NCI-H345 treated with DMSO at 0.1 percent for 48 hours (cell line): ENCODE results near the gene PSD2.

ENCODE experiments used
- DNase-seq: peaks from one replicate; lab custom pipeline; 2025; ENCODE audit not compliant: unreplicated experiment; lab: John Stamatoyannopoulos, UW

Gene PSD2

DNA sequence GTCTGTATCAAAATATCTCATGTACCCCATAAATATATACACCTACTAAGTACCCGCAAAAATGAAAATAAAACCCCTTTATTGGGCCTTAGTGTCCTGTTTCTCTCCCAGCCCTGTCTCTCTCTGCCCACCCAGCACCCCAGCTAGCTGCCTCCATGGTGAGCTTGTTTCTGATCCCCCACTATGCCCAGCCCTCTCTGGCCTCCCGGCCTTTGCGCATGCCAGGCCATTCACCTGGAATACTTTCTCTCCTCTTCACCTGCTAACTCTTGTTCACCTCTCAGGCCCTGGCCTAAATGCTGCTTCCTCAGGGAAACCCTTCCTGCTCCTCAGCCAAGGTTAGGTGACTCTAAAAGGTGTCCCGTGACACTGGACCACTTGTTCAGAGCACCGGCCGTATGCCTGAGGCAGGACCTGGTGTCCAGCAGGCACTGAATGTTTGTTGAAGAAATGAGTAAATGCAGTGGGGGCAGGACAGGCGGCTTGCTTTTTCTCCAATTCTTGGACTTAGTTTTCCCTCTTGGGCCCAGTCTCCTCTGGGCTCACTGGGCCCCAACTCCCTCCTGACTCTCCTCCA lies 58.5 kb downstream of the PSD2 start:
- DNase-seq = no peak

DNA sequence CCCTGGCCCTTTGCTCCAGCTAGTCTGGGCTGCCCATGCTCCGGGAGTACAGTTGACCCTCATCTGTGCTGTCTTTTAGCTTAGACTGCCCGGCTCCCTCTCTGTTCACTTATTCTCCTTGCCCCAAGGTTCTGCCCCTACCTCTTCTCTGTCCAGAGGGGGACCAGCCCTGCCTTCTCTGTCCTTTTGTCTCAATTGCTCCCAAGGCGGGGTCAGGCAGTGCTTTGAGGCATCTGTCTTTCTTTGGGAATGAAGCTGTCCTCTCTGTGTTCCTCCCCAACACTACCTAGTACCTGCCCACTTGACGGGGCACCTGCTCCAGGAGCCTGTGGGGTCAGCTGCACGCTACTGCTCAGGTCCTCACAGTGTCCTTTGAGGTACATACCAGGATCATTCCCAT lies 59.3 kb downstream of the PSD2 start:
- DNase-seq = no peak

DNA sequence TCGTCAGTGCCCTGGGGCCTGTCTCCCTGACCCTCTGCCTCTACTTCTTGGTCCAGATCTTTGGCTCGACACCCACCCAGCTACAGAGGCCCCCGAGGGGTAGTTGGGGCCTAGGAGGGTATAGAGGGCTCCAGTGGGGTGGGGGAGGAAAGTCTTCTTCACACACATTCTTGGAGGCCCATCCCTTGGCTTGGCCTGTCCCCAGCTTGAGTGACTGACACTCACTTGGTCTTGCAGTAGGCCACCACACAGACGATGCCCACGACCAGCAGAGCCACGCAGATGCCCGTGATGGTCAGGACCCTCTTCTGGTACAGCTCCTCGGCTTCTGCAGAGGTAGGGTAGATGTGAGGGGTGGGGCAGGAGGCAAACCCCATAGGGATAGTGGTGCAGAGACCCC lies 59.8 kb downstream of the PSD2 start:
- no peak for DNase-seq

DNA sequence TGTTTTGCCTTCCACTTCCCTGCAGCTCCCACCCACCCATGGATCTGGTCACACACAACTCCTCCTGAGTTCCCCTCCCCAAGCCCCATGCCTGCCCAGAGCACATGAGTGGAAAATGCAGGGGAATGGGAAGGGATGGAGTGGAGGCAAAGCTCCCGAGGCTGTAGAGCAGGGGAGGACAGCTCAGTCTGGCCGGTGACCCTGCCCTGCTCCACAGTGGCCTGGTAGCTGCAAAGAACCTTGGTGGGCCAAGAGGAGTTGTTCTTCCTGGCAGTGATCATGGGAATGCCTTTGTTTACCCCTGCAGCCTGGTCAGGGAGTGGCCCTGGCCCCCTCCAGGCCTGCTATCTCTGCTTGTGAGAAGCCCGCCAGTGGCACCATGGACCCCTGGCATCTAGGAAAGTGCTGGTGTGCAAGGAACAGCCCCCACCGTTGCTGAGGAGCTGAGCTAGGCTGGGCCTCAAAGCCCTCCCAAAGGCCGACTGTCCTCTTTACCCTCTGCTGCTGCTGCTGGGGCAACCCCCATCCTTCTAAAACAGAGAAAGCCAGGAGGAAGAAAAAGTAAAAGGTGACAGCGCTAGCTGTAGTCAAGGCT lies 60.4 kb downstream of the PSD2 start:
- no peak for DNase-seq

DNA sequence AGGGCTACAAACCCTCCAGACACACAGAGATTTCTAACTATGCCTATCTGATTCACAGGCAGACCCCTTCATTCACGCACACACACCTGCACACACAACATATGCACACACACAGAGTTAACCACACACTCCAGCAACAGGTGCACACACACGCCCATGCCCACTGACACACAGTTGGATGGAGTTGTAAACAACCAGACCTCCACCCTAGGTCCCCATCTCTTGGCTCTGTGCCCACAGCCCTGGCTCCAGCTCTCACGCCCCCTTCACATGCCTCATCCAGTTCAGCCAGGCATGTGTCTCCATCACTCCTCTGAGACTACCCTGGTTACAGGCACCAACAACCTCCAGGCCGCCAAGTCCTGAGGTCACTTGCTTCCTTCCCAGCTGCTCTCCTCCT lies 61.1 kb downstream of the PSD2 start:
- peak; percentile 70 for DNase-seq

DNA sequence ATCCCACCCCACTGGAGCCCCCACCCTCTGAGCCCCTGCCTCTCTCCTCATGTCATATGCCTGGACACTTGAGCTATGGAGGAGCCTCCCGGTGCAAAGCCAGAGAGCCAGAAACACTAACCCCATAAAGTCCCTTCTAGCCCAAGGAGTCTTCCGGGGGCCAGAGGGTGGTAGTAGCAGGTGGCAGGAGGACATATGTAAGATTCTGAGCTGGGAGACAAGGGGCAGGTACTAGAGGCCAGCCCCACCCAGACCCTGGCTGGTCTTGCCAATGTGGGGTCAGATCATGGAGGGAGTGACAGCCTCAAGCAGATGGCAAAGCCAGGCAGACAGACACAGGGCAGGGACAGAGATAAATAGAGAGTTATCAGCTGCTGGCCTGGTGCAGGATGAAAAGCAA lies 63.4 kb downstream of the PSD2 start:
- DNase-seq = no peak

DNA sequence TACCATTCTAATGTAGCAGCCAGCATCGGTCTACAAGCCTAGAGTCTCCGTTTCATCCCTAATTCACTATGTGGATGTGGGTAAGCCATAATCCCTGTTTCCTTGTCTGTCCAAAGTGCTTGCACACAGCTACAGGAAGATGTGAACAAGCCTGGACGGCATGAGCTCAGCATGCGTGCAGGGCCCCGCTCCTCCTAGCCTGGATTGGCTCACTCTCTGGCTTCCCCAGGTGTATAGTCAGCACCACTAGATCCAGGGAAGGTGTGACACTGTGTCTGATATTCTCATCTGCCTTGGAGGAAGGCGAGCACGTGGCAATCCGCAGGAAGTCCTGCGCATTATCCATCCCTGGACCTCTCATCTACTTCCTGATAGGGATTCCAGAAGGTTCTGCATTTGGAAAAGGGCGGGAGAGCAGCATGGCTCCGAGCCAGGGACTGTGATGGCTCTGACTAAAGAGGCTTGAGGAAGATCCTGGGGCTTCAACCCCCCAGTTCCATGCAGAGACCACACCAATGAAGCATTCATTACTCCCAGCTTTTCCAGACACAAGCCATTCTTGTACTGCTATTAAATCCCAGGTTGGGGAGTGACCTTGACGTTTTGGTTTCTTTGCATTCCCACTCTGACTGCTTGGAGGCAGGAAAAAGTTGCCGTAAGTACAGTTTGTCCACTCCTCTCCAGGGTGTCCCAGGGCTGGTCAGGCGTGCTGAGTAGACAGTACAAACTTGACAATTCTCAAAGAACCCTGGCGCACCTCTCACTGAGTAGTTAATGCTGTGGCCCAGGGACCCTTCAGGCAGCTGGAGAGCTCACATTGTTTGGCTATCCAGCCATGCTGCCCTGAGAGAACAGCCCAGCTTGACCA lies 65.6 kb downstream of the PSD2 start:
- no peak for DNase-seq

DNA sequence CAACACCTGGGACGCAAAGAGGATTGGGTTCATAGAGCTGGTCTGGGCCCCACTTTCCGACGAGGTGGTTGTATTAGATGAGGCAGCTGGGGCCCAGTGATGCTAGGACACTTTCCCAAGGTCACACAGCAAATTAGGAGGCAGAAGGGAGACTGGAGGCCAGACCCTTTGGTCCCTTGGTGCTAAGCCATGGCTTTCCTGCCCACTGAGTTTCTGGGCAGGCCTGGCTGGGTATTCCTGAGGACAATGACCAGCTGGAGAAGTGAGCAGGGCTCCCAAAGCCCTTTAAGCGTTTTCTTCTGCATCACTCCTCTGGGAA lies 66.2 kb downstream of the PSD2 start:
- DNase-seq = no peak

DNA sequence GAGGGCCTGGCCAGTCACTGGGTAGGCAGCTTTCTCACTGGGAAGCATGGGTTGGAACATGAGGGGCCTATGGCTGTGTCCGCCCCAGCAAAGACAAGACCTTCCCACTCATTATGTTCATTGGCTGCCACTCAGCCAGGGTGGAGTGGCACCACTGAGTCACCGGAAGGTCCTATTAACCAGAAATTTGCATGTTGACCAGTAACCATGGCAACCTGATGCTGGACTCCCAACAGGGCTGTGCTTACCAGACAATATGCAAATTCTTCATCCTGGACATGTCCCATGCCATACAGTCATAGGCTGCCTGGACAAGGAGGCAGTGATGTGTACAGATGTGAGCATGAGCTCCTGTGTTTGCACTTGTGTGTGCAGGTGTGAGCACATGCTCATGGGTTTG lies 66.7 kb downstream of the PSD2 start:
- no peak for DNase-seq

DNA sequence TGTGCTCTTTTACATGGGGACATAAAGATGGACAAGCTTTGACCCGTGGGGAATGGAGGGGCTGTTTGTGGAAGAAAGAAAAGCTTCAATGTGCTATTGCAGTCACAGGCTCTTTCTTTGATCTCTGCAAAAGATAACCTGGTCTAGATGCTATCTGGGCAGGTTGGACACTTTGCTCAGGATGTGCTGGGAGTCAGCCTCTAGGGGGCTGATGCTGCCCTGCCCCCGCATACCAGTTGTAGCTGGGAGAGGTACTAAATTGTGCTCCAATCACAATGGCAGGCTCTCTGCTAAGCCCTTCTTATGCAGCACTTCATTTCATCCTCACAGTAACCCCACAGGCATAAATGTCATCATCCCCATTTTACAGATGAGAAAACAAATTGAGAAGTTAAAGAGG lies 67.2 kb downstream of the PSD2 start:
- DNase-seq = no peak

DNA sequence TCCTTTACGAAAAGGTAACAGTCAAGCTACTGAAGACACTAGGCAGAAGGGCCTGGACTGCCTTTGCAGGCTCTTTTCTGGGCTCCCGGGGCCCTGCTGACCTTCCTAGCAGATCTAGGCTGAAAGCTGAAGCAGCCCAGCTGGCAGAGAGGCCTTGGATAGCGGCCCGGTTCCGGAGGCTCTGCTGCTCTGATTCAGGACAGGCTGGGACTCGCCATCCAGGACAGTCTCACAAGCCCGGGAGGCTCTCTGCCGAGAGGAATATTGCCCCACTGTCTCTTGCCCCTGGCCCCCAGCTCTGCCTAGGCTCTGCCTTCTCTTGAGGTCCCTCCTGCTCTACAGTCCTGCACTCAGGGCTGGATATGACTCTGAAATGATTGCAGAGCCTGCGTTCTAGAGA lies 67.8 kb downstream of the PSD2 start:
- DNase-seq = no peak

DNA sequence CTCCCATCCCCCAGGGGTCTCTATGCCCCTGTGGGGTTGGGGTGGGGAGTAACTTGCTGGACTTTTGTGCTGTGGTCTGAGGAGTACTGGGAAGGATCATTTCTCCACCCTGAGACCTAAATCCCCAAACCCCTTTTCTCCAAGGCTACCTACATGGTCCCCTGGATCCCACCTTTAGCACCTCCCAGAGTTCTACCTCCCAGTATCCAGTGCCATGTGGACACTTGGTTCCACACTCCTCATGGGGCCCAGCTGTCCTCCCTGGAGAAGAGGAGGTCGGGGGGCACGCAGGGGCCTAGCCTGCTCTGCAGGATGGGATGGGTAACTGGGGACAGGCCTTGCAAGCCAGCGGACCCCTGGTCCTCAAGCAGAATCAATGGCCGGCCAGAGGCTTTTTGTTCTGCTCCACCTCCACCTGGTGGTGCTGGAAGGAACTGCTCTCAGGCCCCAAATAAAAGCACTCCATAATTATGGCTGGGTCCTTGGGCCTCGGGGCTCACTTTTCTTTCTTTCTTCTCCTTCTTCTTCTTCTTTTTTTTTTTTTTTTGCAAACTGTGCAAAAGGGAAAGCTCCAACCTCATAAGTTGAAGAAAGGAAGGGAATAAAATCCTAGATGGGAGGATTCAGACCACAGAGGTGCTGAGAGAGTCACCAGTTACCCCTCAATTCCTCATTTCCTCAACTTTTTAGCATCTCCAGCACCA lies 68.4 kb downstream of the PSD2 start:
- DNase-seq = peak; percentile 27

DNA sequence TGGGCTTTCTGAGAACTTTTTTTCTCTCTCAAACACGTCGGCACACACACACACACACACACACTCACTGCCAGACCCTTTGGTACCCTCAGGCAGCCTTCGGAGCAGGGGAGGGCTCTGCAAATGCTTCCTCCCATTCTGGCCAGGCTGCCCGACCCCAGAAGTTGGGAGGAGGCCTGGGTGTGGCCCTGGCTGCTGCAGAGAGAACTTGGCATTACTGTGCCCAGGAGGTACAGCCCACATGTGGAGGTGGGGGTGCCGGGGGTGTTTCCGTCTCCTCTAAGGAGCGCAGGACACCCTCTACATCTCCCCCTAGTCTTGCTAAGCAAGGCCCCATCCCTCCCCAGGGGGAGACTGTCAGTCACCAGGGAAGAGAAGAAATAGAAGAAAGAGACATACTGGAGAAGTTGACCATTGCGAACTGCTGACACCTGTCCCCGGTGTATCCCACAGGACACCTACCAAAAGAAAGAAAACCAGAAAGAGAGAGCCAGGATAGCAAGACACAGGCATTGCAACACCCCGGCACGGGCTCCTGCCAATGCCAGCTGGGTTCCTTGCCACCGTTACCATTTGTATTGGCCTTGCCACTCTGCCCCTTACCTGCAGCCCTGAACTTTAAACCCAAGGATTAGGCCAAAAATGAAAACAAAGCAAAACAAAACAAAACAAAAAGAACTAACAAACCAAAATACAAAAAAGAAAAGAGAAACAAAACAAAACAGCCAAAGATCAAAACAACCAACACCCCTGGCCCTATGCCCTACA lies 69.3 kb downstream of the PSD2 start:
- DNase-seq = no peak

DNA sequence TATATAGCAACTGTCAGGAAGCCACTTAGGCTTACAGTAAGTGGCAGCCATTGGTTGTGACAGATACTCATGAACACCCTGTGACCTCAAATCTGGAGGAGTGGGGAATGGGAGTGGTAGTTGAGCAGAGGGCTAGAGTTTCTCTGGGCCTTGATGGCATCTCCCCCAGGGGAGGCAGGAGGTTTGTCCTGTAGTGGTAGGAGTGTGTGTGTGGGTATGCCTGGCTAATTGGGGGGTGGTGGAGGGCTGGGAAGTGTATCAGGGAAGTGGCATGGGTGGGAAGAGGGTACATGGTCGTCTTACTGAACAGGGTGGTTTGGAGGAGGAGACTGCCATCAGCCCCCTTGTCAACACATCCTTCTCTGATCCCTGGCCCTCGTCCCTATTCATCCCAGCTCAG lies 71.5 kb downstream of the PSD2 start:
- DNase-seq = no peak

DNA sequence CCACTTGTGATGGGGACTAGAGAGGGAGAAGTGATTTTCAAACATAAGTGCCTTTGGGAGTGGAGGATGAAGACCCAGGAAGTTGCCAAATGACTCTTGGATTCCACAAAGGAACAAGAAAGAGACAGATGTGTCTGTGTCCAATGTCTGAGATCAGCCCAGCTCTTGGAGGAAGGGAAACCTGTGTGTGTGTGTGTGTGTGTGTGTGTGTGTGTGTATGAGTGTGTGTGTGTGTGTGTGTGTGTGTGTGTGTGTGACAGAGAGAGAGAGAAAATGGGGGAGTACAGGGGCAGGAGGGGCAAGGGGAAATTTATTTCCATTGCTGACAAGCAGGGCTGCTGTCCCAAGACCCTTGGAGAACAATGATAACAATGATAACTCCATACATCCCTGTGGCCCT lies 72.0 kb downstream of the PSD2 start:
- DNase-seq = no peak

DNA sequence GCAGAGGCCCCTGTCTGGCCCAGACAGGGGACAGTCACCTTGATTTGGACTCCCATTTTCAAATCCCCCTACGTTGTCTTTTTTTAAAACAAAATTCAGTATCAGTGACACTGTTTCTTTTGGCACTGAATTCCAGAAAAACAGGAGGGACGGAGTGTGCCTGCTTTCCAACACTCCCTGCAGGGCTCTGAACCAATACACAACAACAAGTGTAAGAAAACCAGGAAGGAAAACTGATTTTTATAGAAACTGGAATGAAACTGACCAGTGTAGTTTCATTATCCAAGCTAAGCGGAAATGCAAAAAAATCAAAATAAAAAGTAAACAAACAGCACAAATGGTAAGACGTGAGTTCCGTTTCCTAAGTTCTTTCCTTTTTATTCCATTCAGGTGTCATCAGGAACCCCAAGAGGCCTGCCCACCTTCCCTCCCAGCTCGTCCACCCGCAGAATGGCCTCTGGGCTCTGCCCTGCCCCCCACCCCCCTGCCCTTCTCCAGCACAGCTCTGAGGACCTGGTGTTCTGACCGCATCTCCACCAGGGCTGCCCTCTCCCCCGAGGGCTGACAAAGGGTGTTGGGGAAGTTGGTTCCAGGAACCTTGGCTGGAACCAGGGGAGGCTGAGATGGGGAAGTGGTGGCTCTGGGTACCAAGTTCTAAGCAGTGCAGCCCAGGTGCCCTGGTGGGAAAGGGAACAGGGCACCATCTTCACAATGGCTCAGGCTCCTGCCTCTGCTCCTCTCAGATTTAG lies 73.6 kb downstream of the PSD2 start:
- DNase-seq = no peak

DNA sequence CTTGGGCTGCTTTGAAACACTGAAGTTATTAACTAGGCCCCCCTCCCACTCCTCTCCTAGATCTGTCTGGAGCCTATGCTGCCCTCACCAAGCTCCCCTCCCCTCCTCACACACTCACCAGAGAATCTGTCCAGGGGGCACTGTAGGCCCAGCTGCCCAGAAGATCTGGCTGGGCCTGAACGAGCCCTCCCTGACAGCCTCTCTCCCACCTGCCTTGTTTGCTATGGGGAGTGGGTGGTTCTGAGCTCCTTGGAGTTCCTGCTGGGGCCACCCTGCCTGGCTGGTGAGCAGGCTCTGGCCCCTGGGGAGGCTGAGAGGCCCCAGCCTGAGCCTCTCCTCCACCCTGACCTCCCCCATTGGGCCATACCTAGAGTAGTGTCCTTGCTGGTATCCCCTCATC lies 75.1 kb downstream of the PSD2 start:
- no peak for DNase-seq

DNA sequence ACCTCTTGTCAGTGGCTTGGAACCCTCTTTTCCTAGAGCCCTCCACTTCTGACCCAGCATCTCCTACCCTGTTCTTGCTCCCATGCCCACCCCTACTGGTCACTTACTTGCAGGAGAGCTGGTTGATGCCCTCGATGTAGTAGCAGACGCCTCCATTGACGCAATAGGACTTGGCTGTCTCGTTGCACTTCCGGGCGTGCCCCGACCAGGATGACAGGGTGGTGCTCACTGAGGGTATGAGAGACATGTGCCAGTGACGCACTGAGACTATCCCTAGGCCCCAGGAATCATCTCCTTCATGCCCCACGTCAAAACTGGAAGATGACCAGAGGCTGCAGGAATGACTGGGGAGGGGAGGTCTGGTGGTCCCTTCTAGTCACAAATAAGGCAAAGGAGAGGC lies 76.0 kb downstream of the PSD2 start:
- DNase-seq = no peak

DNA sequence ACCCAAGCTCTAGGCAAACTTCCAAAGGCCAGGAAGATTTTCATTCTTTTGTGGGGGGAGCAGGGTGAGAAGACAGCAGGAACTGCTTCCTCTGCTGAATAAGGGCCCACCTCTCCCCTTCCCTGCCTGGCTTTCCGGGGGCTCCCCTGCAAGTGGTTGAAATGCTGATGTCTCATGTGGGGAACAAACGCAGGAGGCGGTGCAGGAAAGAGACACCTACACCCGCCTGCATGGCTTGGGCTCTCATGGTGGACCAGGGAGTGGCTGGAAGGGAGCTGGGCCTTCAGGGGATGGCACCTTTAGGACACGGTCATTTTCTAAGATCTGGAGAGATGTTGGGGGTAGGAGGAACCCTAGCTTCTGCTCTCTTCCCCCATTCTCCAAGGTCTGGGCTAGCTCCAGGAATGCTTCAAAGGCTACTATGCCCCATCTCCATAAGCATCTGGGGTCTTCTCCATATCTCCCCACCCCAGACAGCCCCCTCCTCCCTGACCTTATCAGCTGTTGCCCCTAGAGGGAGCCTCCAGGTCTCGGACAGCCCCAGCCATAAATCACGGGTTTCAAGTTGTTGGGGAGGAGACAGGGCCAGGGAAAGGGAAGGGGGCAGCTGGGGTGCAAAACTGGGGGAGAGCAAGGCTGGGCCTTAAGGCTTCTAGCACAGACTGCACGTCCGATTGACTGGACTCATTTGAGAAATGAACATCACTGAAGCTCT lies 76.6 kb downstream of the PSD2 start:
- DNase-seq = no peak
